Breast epithelium (tissue), 4 donors: Measurements from ENCODE around the gene ALOX5. TPM values are rescaled to one million over a fixed set of nuclear protein-coding genes. Genes with fewer than 3 reads are reported as not detected.

Experiments
- DNase-seq, 2 donors: peaks; one replicate each; pipeline ENCODE4 v3.0.0-alpha.2; 2019; ENCODE audit warnings: low spot score in 2 of 2
- H3K27ac ChIP-seq, 2 donors: fragments of 200-600 bp; sonication (generic) in 1 of 2; one replicate each; pipeline ENCODE4 v1.5.1; 2016 to 2019; ENCODE audit warnings: mild to moderate bottlenecking in 1 of 2
- H3K27me3 ChIP-seq, 2 donors: fragments of 200-600 bp; sonication (generic) in 1 of 2; one replicate each; pipeline versions ENCODE4 v1.5.1 to v1.6.0; 2017 to 2019; ENCODE audit warnings: control low read depth in 1 of 2, mild to moderate bottlenecking in 1 of 2
- H3K36me3 ChIP-seq: fragments of 200-600 bp; one replicate; pipeline ENCODE4 v1.5.1; 2019
- H3K4me1 ChIP-seq, 2 donors: fragments of 200-600 bp; sonication (generic); one replicate each; pipeline ENCODE4 v1.5.1; 2016 to 2019; ENCODE audit warnings: control low read depth in 1 of 2
- H3K4me3 ChIP-seq, 3 donors: fragments of 200-600 bp; sonication (generic); 1 replicate in 2 of 3; 2 replicates in 1 of 3; pipeline ENCODE4 v1.5.1; 2016 to 2019; ENCODE audit warnings: mild to moderate bottlenecking in 3 of 3, moderate library complexity in 2 of 3
- H3K9me3 ChIP-seq, 2 donors: fragments of 200-600 bp; sonication (generic) in 1 of 2; one replicate each; pipeline ENCODE4 v1.5.1; 2016 to 2019; ENCODE audit warnings: control low read depth in 1 of 2
- POLR2A ChIP-seq: fragments of 450-650 bp; IDR thresholded peaks from one replicate; pipeline ENCODE4 v1.6.1; 2016; ENCODE audit warnings: antibody characterized with exemption, mild to moderate bottlenecking, moderate library complexity
- POLR2AphosphoS5 ChIP-seq, 3 donors: sonication (generic); formaldehyde crosslinking; IDR thresholded peaks; one replicate each; pipeline ENCODE4 v1.6.1; 2017; ENCODE audit warnings: antibody characterized with exemption in 3 of 3
- intact Hi-C: fragments of 100-400 bp; cut with DNase I; formaldehyde crosslinking; loops from one replicate; pipeline ENCODE4 v1.15.1; 2023; ENCODE audit warnings: low total_unique reads
- total RNA-seq, 3 donors: library from RNA; depleted of rRNA; stranded (reverse); fragments of >200 nt; gene quantifications; one replicate each; pipeline ENCODE4 v1.1.0, GENCODE V29; 2016
- TF ChIP-seq, protein P1 (sequence below), 3 donors: fragments of 450-650 bp; IDR thresholded peaks; one replicate each; pipeline ENCODE4 v1.5.1; 2016 to 2017; ENCODE audit warnings: antibody characterized with exemption in 3 of 3, mild to moderate bottlenecking in 3 of 3, moderate library complexity in 3 of 3

The ALOX5 gene
- total RNA-seq, 3 donors from 2014 or later: 33.4 to 67.5 (median 49.0) TPM

DNA sequence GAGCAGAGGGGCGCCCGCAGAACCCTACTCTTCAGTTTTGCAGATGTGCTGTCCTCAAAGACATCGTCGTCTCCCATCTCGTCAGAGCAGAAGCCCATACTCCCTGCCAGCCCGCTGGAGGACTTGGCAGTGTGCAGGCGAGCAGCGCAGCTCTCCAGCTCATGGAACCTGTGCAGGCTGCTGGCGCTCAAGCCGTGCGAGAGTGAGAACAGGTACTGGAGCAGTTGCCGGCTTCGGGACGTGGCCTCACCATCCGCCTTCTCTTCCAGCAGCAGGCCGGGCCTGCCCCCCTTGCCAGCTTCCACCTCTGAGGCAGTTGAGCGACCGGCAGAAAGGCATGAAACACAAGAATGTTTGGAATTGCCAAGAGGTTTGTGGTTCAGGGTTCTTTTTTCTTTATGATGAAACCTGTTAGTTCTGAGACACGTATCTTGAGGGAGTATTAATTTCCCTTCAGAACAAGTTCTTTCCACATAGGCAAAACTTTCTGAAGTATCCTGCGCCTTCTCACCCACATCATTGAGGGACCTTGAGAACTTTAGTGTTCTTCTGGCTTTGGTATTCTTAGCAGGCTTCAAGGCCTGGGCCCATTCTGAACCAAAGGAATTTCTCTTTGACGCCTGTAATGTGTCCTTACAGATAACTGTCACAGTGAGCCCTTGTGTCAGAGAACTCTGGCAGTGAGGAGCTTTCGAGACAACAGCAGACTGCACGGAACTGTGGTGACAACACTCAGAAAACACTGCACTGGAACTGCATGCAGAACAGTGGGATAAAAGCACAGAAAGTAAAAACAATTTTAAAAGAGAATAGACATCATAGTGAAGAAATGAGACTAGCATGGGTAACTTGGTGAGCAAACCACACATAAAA is 89.5 kb downstream of the ALOX5 start:
- Histone ChIP-seq H3K27me3 (no peaks in the 10 kb centered on the region), H3K4me3 (no peak overlapping the region), H3K9me3 (no peaks in the 10 kb centered on the region), H3K4me1 (no peaks in the 10 kb centered on the region), H3K36me3 (no peaks in the 10 kb centered on the region), H3K27ac (no peak overlapping the region)
- intact Hi-C loops: no loop called here
- TF ChIP-seq POLR2AphosphoS5 (IDR thresholded peaks at IDR 0.05) (no peak), POLR2A (no peak)
- TF ChIP-seq, protein P1, sequence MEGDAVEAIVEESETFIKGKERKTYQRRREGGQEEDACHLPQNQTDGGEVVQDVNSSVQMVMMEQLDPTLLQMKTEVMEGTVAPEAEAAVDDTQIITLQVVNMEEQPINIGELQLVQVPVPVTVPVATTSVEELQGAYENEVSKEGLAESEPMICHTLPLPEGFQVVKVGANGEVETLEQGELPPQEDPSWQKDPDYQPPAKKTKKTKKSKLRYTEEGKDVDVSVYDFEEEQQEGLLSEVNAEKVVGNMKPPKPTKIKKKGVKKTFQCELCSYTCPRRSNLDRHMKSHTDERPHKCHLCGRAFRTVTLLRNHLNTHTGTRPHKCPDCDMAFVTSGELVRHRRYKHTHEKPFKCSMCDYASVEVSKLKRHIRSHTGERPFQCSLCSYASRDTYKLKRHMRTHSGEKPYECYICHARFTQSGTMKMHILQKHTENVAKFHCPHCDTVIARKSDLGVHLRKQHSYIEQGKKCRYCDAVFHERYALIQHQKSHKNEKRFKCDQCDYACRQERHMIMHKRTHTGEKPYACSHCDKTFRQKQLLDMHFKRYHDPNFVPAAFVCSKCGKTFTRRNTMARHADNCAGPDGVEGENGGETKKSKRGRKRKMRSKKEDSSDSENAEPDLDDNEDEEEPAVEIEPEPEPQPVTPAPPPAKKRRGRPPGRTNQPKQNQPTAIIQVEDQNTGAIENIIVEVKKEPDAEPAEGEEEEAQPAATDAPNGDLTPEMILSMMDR (IDR thresholded peaks at IDR 0.05): no peak
- DNase-seq: no peak

DNA sequence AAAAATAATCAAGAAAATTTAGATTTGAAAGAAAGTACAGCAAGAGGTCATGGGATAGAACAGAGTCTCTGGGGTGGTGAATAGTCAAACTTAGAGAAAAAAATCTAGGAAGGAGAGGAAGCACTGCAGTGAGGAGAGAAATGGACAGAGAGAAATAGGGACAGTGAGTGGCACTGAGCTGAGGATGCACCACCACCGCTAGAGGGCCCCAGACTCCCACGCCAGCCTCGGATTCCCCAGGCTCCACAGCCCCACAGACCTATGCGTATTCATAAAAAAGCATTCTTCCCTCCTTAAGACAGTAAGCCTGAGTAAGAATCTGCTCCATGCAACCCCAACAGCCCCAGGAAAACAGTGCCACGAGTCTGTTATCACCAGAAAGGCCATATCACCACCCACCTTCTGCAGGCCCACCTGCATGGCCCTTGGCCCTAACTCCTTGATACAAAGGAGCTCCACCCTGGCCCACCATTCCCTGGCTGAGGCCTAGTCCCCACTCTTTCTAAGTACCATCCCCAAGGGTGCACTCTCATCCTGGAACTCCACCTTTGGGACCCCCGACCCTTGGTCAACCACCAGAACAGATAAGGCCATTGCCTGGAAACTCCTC is 91.0 kb downstream of the ALOX5 start:
- intact Hi-C loops: no loop called here
- Histone ChIP-seq H3K4me1 (no peaks in the 10 kb centered on the region), H3K9me3 (no peaks in the 10 kb centered on the region), H3K36me3 (no peaks in the 10 kb centered on the region), H3K4me3 (no peak overlapping the region), H3K27ac (no peak overlapping the region), H3K27me3 (no peaks in the 10 kb centered on the region)
- no peak for TF ChIP-seq POLR2A
- TF ChIP-seq, protein P1 (IDR thresholded peaks at IDR 0.05): peak; percentile 44 to 87 (median 76)
- DNase-seq: peak in 1 of 2 donors; percentile 80

DNA sequence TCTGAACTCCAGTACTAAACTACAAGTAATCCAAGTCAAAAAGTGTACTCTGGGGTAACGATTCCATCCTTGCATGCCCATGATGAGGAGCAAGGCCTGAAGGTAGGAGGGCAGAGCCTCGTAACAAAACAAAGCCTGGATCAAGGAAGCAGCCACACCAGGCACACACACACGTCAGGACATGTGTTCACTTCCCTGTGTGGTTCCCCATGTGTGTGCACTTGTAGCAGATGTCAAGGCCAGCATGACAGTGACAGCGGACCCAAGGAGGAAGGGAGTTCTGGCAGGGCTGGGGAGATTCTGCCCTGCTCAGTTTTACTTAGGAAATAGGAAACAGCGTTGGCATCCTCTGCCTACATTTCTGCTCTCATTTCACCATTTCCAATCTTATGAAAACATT is 92.8 kb downstream of the ALOX5 start:
- no peak for DNase-seq
- H3K4me3 ChIP-seq: no peak overlapping the region
- no peak overlapping the region for H3K27ac ChIP-seq
- no peaks in the 10 kb centered on the region for H3K4me1 ChIP-seq
- H3K27me3 ChIP-seq: no peaks in the 10 kb centered on the region
- no peaks in the 10 kb centered on the region for H3K36me3 ChIP-seq
- H3K9me3 ChIP-seq: no peaks in the 10 kb centered on the region
- intact Hi-C loops: no loop called here
- TF ChIP-seq, protein P1 (IDR thresholded peaks at IDR 0.05): no peak
- TF ChIP-seq POLR2AphosphoS5 (IDR thresholded peaks at IDR 0.05) (no peak), POLR2A (no peak)

DNA sequence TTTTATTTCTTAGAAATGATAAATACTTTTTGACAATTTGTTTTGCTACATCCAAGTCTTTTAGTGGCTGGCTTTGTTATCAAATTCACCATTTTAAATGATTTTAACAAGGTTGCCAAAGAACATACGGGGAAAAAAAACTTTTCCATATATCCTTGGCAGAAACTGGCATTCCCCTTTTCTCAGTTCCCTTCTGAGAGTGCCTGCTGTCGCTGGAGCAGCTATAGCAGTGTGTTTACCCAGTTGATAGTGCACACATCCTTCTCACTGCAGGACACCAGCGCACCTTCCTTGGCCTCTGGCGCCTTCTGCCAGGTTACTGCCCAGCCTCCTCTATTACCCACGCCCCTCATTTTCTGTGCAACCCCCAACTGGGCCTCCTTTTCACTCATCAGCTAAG is 94.1 kb downstream of the ALOX5 start:
- intact Hi-C loops: no loop called here
- Histone ChIP-seq H3K27ac (no peak overlapping the region), H3K9me3 (no peaks in the 10 kb centered on the region), H3K4me3 (no peak overlapping the region), H3K27me3 (no peaks in the 10 kb centered on the region), H3K36me3 (no peaks in the 10 kb centered on the region), H3K4me1 (no peaks in the 10 kb centered on the region)
- TF ChIP-seq, protein P1 (IDR thresholded peaks at IDR 0.05): no peak
- TF ChIP-seq POLR2A (no peak), POLR2AphosphoS5 (IDR thresholded peaks at IDR 0.05) (no peak)
- no peak for DNase-seq
